ENCODE measurements around the gene C2orf66. TPM values are rescaled to one million over a fixed set of nuclear protein-coding genes. Genes with fewer than 3 reads are reported as not detected.
A peak's percentile ranks its signal among the peaks of the same experiment; 100 is the strongest.

The C2orf66 gene
- total RNA-seq, 1 donor from 2014 or later = not detected

GRCh38 chr2:196759378-196759706 lies 49.8 kb downstream of the C2orf66 start:
- H3K27me3 ChIP-seq = no peaks in the 10 kb centered on the region
- DNase-seq (ENCODE audit: extremely low spot score in 2 of 2) = no peak
- no peak overlapping the region for H3K4me3 ChIP-seq
- no peak overlapping the region for H3K27ac ChIP-seq
- H3K9me3 ChIP-seq = no peaks in the 10 kb centered on the region
- intact Hi-C loops (cut with DNase I) = no loop called here
- no peak for TF ChIP-seq POLR2AphosphoS5 (IDR thresholded peaks at IDR 0.05; ENCODE audit: insufficient read depth in 1 of 2, low read depth in 1 of 2)
- H3K4me1 ChIP-seq = peaks cover 6% of the 10 kb centered on the region
- H3K36me3 ChIP-seq = peaks cover 0 to 14% of the 10 kb centered on the region in 2 donors

GRCh38 chr2:196758474-196759377 lies 50.4 kb downstream of the C2orf66 start:
- Histone ChIP-seq H3K4me1 (peaks cover 6% of the 10 kb centered on the region), H3K27me3 (no peaks in the 10 kb centered on the region), H3K36me3 (peaks cover 0 to 14% of the 10 kb centered on the region in 2 donors), H3K4me3 (no peak overlapping the region), H3K27ac (no peak overlapping the region), H3K9me3 (no peaks in the 10 kb centered on the region)
- DNase-seq (ENCODE audit: extremely low spot score in 2 of 2) = no peak
- intact Hi-C loops (cut with DNase I) = no loop called here
- TF ChIP-seq CTCF (IDR thresholded peaks at IDR 0.05) = peak in 2 of 3 experiments; percentile 6 to 20
- TF ChIP-seq POLR2AphosphoS5 (IDR thresholded peaks at IDR 0.05; ENCODE audit: insufficient read depth in 1 of 2, low read depth in 1 of 2) = no peak
- TF ChIP-seq POLR2A (IDR thresholded peaks at IDR 0.05) = no peak

Small RNAs within 50 kb of the gene (small RNA-seq; reads per million reads assigned to genes)
- not detected for gene AC012486.1

Other genes with a start within 250 kb of the C2orf66 start
- 8.3 TPM for gene HECW2, start 215.8 kb downstream of the C2orf66 start, total RNA-seq
- gene CCDC150, start 169.6 kb downstream of the C2orf66 start, total RNA-seq = 3.9 TPM
- 20.4 TPM for gene GTF3C3, start 9.7 kb downstream of the C2orf66 start, total RNA-seq
- gene PGAP1, start 117.4 kb upstream of the C2orf66 start, total RNA-seq = 15.2 TPM